H9 (cell line): ENCODE data around the gene ARHGAP30. TPM values are rescaled to one million over a fixed set of nuclear protein-coding genes. Genes with fewer than 3 reads are reported as not detected.

Experiments
- DNase-seq: peaks from one replicate; pipeline ENCODE4 v3.0.0-alpha.2; 2017
- H2AFZ ChIP-seq: one replicate; pipeline ENCODE4 v1.6.1; 2013; ENCODE audit warnings: mild to moderate bottlenecking, low read length, control low read depth, moderate library complexity
- H2AK5ac ChIP-seq: 2 replicates; pipeline ENCODE4 v1.6.1; 2013; ENCODE audit warnings: low read length, control low read depth, mixed read lengths; ENCODE audit not compliant: insufficient read length
- H2BK120ac ChIP-seq: one replicate; pipeline ENCODE4 v1.6.1; 2013; ENCODE audit warnings: low read depth, mild to moderate bottlenecking, low read length, control low read depth, inconsistent platforms; ENCODE audit not compliant: poor library complexity, severe bottlenecking
- H2BK12ac ChIP-seq: 2 replicates; pipeline ENCODE4 v1.6.1; 2013; ENCODE audit warnings: low read length, control low read depth, mixed read lengths, low read depth; ENCODE audit not compliant: insufficient read length
- H2BK15ac ChIP-seq: 2 replicates; pipeline ENCODE4 v1.6.1; 2013; ENCODE audit warnings: low read depth, low read length, control low read depth
- H2BK20ac ChIP-seq: one replicate; pipeline ENCODE4 v1.6.1; 2013; ENCODE audit warnings: low read depth, mild to moderate bottlenecking, low read length, control low read depth, inconsistent platforms; ENCODE audit not compliant: poor library complexity, severe bottlenecking
- H2BK5ac ChIP-seq: 2 replicates; pipeline ENCODE4 v1.6.1; 2013; ENCODE audit warnings: low read length, control low read depth, mixed read lengths; ENCODE audit not compliant: insufficient read length
- H3K14ac ChIP-seq: 2 replicates; pipeline ENCODE4 v1.6.1; 2013; ENCODE audit warnings: low read length, control low read depth; ENCODE audit not compliant: insufficient read depth
- H3K18ac ChIP-seq: 2 replicates; pipeline ENCODE4 v1.6.1; 2013; ENCODE audit warnings: low read depth, mild to moderate bottlenecking, mixed read lengths, low read length, control low read depth; ENCODE audit not compliant: insufficient read length
- H3K23ac ChIP-seq: 2 replicates; pipeline ENCODE4 v1.6.1; 2013; ENCODE audit warnings: low read length, control low read depth, mixed read lengths, low read depth; ENCODE audit not compliant: insufficient read length
- H3K23me2 ChIP-seq: 2 replicates; pipeline ENCODE4 v1.6.1; 2013; ENCODE audit warnings: low read depth, mild to moderate bottlenecking, mixed read lengths, low read length, control low read depth; ENCODE audit not compliant: insufficient read length, poor library complexity, severe bottlenecking
- H3K27ac ChIP-seq: 2 replicates; pipeline ENCODE4 v1.5.1; 2013; ENCODE audit warnings: low read length, control low read depth, mixed read lengths, low read depth; ENCODE audit not compliant: insufficient read length
- H3K27me3 ChIP-seq: 2 replicates; pipeline ENCODE4 v1.6.1; 2013; ENCODE audit warnings: low read length, control low read depth, inconsistent platforms; ENCODE audit not compliant: insufficient read depth
- H3K4ac ChIP-seq: 2 replicates; pipeline ENCODE4 v1.6.1; 2013; ENCODE audit warnings: low read depth, mild to moderate bottlenecking, control low read depth, inconsistent platforms, low read length, moderate library complexity
- H3K4me1 ChIP-seq: 2 replicates; pipeline ENCODE4 v1.6.1; 2013; ENCODE audit warnings: low read length, control low read depth, inconsistent platforms; ENCODE audit not compliant: insufficient read depth
- H3K4me2 ChIP-seq: 2 replicates; pipeline ENCODE4 v1.6.1; 2013; ENCODE audit warnings: low read length, control low read depth, mixed read lengths; ENCODE audit not compliant: insufficient read length, insufficient read depth
- H3K56ac ChIP-seq: 2 replicates; pipeline ENCODE4 v1.6.1; 2013; ENCODE audit warnings: low read depth, mild to moderate bottlenecking, mixed read lengths, low read length, control low read depth; ENCODE audit not compliant: insufficient read length
- H3K79me1 ChIP-seq: 2 replicates; pipeline ENCODE4 v1.6.1; 2013; ENCODE audit warnings: low read depth, mild to moderate bottlenecking, moderate library complexity, low read length, control low read depth, inconsistent platforms; ENCODE audit not compliant: insufficient read depth, poor library complexity, severe bottlenecking
- H3K79me2 ChIP-seq: 2 replicates; pipeline ENCODE4 v1.6.1; 2013; ENCODE audit warnings: low read length, control low read depth, inconsistent platforms; ENCODE audit not compliant: insufficient read depth
- H3K9ac ChIP-seq: 2 replicates; pipeline ENCODE4 v1.6.1; 2013; ENCODE audit warnings: low read length, control low read depth, mixed read lengths; ENCODE audit not compliant: insufficient read length; ENCODE audit errors: extremely low read depth
- H3K9me3 ChIP-seq: one replicate; pipeline ENCODE4 v1.6.1; 2013; ENCODE audit warnings: low read depth, low read length, inconsistent platforms; ENCODE audit not compliant: control insufficient read depth
- H3T11ph ChIP-seq: one replicate; pipeline ENCODE4 v1.6.1; 2013; ENCODE audit warnings: mild to moderate bottlenecking, low read length, control low read depth, inconsistent platforms
- H4K20me1 ChIP-seq: one replicate; pipeline ENCODE4 v1.6.1; 2013; ENCODE audit not compliant: control insufficient read depth, insufficient read length, insufficient read depth
- H4K5ac ChIP-seq: 2 replicates; pipeline ENCODE4 v1.6.1; 2013; ENCODE audit warnings: low read depth, mild to moderate bottlenecking, mixed read lengths, low read length, control low read depth; ENCODE audit not compliant: insufficient read length
- H4K8ac ChIP-seq: replicated peaks from 2 replicates; pipeline ENCODE4 v1.6.1; 2013; ENCODE audit warnings: low read length, control low read depth, mixed read lengths, low read depth; ENCODE audit not compliant: insufficient read length
- H4K91ac ChIP-seq: 2 replicates; pipeline ENCODE4 v1.6.1; 2013; ENCODE audit warnings: low read depth, mild to moderate bottlenecking, moderate library complexity, mixed read lengths, low read length, control low read depth; ENCODE audit not compliant: insufficient read length
- H3K27ac Mint-ChIP-seq, 3 experiments: 2 replicates in 2 of 3; 3 replicates in 1 of 3; pipeline ENCODE4 v1.8.0; 2020 to 2021; ENCODE audit warnings: mixed read lengths in 3 of 3, mild to moderate bottlenecking in 1 of 3, moderate library complexity in 1 of 3
- H3K27me3 Mint-ChIP-seq: 2 replicates; pipeline ENCODE4 v1.8.0; 2021; ENCODE audit warnings: low read depth, mild to moderate bottlenecking, moderate library complexity, mixed read lengths
- H3K36me3 Mint-ChIP-seq, 3 experiments: 2 replicates in 2 of 3; 3 replicates in 1 of 3; pipeline ENCODE4 v1.8.0; 2020 to 2021; ENCODE audit warnings: low read depth in 3 of 3, mixed read lengths in 3 of 3; ENCODE audit not compliant: insufficient read depth in 1 of 3
- H3K4me1 Mint-ChIP-seq, 2 experiments: 2 replicates each; pipeline ENCODE4 v1.8.0; 2020; ENCODE audit warnings: mixed read lengths in 2 of 2
- H3K4me3 Mint-ChIP-seq, 2 experiments: 2 replicates in 1 of 2; 3 replicates in 1 of 2; pipeline ENCODE4 v1.8.0; 2020 to 2021; ENCODE audit warnings: mild to moderate bottlenecking in 2 of 2, mixed read lengths in 2 of 2, moderate library complexity in 1 of 2
- H3K9me3 Mint-ChIP-seq, 2 experiments: 2 replicates in 1 of 2; 3 replicates in 1 of 2; pipeline ENCODE4 v1.8.0; 2020; ENCODE audit warnings: mild to moderate bottlenecking in 2 of 2, mixed read lengths in 2 of 2, moderate library complexity in 1 of 2
- WGBS: extraction: QIAGEN DNeasy Blood & Tissue Kit; methylation state at CpG from one replicate; pipeline ENCODE4 v1.1.7; 2013; ENCODE audit warnings: missing lambda C conversion rate, low lambda C conversion rate, mixed read lengths; ENCODE audit not compliant: insufficient read length; ENCODE audit errors: extremely low coverage; 5-methylcytosine and 5-hydroxymethylcytosine counted together
- total RNA-seq: library from RNA; stranded (reverse); gene quantifications from 2 replicates; pipeline ENCODE4 v1.2.1, GENCODE V29; 2021
- TF ChIP-seq, protein P1 (sequence below): fragments of 200-600 bp; sonication (generic); conservative IDR thresholded peaks from 3 replicates; pipeline ENCODE4 v1.8.0; 2021; ENCODE audit warnings: antibody characterized with exemption, mild to moderate bottlenecking

The ARHGAP30 gene
- total RNA-seq, 1 experiment from 2014 or later: 0.13 TPM

DNA sequence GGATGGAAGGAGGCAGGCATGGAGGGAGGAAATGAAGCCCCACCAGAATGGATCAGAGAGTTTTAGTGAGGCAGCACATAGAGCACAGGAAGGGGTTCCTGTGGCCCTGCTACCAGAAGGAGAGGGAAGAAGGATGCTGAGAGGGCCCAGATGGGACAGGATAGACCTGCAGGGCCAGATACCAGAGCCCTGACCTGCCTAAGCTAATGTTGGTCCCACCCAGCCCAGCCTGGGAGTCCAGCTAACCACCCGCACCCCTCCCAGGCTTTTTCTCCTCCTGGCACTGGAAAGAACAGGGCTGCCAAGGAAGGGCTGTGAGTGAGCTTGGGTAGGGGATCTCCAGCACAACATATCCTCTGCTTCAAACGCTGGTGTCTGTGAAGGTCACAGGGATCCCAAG lies 12.8 kb upstream of the ARHGAP30 start:
- no peak overlapping the region for H3K23ac ChIP-seq
- H2AFZ ChIP-seq: no peak overlapping the region
- H3T11ph ChIP-seq: no peak overlapping the region
- Mint-ChIP-seq H3K36me3 (no peaks in the 10 kb centered on the region), H3K4me1 (peaks cover 51 to 52% of the 10 kb centered on the region in 2 experiments), H3K27ac (no peak overlapping the region), H3K9me3 (no peaks in the 10 kb centered on the region), H3K27me3 (no peaks in the 10 kb centered on the region; the same call in 1 of the 2 replicates), H3K4me3 (no peak overlapping the region)
- H4K20me1 ChIP-seq: no peaks in the 10 kb centered on the region
- H3K14ac ChIP-seq: no peak overlapping the region
- no peaks in the 10 kb centered on the region for H3K27me3 ChIP-seq
- no peak overlapping the region for H4K91ac ChIP-seq
- no peak overlapping the region for H2BK5ac ChIP-seq
- no peaks in the 10 kb centered on the region for H3K23me2 ChIP-seq
- H3K18ac ChIP-seq: no peak overlapping the region
- TF ChIP-seq, protein P1, sequence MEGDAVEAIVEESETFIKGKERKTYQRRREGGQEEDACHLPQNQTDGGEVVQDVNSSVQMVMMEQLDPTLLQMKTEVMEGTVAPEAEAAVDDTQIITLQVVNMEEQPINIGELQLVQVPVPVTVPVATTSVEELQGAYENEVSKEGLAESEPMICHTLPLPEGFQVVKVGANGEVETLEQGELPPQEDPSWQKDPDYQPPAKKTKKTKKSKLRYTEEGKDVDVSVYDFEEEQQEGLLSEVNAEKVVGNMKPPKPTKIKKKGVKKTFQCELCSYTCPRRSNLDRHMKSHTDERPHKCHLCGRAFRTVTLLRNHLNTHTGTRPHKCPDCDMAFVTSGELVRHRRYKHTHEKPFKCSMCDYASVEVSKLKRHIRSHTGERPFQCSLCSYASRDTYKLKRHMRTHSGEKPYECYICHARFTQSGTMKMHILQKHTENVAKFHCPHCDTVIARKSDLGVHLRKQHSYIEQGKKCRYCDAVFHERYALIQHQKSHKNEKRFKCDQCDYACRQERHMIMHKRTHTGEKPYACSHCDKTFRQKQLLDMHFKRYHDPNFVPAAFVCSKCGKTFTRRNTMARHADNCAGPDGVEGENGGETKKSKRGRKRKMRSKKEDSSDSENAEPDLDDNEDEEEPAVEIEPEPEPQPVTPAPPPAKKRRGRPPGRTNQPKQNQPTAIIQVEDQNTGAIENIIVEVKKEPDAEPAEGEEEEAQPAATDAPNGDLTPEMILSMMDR: no peak
- H3K9me3 ChIP-seq: no peaks in the 10 kb centered on the region
- no peak overlapping the region for H3K9ac ChIP-seq
- H3K79me2 ChIP-seq: no peaks in the 10 kb centered on the region
- DNase-seq: no peak
- H3K4me2 ChIP-seq: no peak overlapping the region
- H2BK12ac ChIP-seq: no peak overlapping the region
- no peak overlapping the region for H2AK5ac ChIP-seq
- H2BK120ac ChIP-seq: no peak overlapping the region
- no peak overlapping the region for H3K56ac ChIP-seq
- H4K5ac ChIP-seq: no peak overlapping the region
- H4K8ac ChIP-seq: no peak overlapping the region
- H3K4ac ChIP-seq: no peak overlapping the region
- no peak overlapping the region for H2BK15ac ChIP-seq
- H3K27ac ChIP-seq: no peak overlapping the region
- no CpG with 5 or more reads among the region's 2 CpGs for WGBS
- no peak overlapping the region for H2BK20ac ChIP-seq
- no peaks in the 10 kb centered on the region for H3K4me1 ChIP-seq
- H3K79me1 ChIP-seq: no peaks in the 10 kb centered on the region
